Measurements from ENCODE around the gene CRIP3.

Gene CRIP3

GRCh38 chr6:43287717-43288679, 20.6 kb downstream of the CRIP3 start:
- Histone ChIP-seq H3K27me3 (ENCODE audit: low read length) (no peaks in the 10 kb centered on the region), H3K36me3 (ENCODE audit: low read length) (no peaks in the 10 kb centered on the region), H3K9me2 (replicated peaks; ENCODE audit: insufficient read depth, low read length) (no peaks in the 10 kb centered on the region), H3F3A (ENCODE audit: insufficient read depth) (no peaks in the 10 kb centered on the region), H4K20me1 (ENCODE audit: low read depth, low read length) (no peaks in the 10 kb centered on the region), H3K4me3 (ENCODE audit: insufficient read depth, low read length, poor library complexity, severe bottlenecking) (no peak overlapping the region), H3K79me2 (ENCODE audit: insufficient read depth, low read length) (no peaks in the 10 kb centered on the region), H3K27ac (ENCODE audit: low read depth, low read length) (no peak overlapping the region), H3K9ac (ENCODE audit: low read length) (no peak overlapping the region), H3K4me2 (ENCODE audit: low read depth, low read length, poor library complexity, severe bottlenecking) (no peak overlapping the region), H2AFZ (ENCODE audit: low read depth, low read length, severe bottlenecking) (no peak overlapping the region), H3K9me3 (ENCODE audit: insufficient read depth, low read length) (no peaks in the 10 kb centered on the region)
- no peak for TF ChIP-seq EZH2phosphoT487 (conservative IDR thresholded peaks at IDR 0.05; ENCODE audit: low read length)
- TF ChIP-seq, protein P1, sequence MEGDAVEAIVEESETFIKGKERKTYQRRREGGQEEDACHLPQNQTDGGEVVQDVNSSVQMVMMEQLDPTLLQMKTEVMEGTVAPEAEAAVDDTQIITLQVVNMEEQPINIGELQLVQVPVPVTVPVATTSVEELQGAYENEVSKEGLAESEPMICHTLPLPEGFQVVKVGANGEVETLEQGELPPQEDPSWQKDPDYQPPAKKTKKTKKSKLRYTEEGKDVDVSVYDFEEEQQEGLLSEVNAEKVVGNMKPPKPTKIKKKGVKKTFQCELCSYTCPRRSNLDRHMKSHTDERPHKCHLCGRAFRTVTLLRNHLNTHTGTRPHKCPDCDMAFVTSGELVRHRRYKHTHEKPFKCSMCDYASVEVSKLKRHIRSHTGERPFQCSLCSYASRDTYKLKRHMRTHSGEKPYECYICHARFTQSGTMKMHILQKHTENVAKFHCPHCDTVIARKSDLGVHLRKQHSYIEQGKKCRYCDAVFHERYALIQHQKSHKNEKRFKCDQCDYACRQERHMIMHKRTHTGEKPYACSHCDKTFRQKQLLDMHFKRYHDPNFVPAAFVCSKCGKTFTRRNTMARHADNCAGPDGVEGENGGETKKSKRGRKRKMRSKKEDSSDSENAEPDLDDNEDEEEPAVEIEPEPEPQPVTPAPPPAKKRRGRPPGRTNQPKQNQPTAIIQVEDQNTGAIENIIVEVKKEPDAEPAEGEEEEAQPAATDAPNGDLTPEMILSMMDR (IDR thresholded peaks at IDR 0.05; ENCODE audit: insufficient read depth, low read length, poor library complexity, severe bottlenecking), result no peak

DNA sequence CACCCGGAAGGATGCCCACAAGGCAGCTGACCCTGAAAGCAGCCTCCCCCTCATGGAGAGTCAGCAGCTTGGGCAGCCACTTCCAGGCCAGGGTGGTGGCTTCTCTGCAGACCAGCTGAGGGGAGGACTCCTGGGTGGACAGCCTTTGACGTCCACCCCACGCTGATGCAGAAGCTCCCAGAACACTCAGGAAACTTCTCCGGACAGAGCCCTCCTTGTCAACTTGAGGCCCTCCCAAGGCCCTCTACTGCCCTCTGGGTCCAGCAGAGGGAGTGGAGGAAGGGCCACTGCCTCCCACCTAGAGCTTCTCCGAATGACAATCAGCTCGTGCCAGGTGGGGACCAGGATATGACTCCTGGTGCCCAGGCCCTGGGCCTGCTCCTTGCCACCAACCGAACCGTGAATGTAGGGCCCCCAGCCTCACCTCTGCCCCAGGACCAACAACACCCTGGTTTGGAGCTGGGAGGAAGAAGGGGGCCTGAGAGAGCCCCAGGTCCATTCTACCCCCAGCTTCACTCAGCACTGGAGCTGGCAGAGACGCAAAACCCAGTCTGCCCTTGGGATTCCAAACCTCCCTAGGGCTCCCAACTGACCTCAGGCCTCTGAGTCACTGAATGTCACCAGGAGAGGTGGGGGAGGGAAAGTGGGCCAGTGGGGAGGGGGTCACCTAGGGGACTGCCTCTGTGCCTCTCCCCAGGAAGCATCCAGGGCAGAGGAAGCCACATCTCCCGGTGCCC, 21.5 kb downstream of the CRIP3 start:
- no peak for TF ChIP-seq EZH2phosphoT487 (conservative IDR thresholded peaks at IDR 0.05; ENCODE audit: low read length)

DNA sequence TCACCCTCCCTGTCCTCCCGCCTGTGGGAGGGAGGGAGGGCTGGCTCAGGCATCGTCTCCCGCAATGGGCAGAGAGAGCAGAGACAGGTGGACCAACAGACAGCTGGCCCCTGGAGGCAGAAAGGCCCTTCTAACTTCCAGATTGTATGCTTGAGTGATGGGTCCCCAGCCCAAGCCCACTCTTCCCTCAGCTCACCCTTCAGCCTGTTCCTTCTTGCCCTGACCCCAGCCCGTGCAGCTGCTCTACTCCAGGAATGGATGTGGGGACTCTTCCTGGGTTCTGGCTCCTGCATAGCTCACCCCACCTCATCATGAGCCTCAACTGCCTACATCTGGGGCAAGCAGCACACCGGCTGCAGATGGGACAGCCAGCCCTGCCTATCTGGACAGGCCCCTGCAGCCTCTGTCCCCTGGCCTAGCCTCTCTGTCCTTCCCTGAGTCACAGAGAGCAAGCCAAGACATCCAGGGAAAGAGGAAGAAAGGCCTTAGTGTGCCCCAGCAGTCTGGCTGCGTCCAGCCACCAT, 22.1 kb downstream of the CRIP3 start:
- Histone ChIP-seq H3K9me2 (replicated peaks; ENCODE audit: insufficient read depth, low read length) (no peaks in the 10 kb centered on the region), H3K9me3 (ENCODE audit: insufficient read depth, low read length) (no peaks in the 10 kb centered on the region), H3K27ac (ENCODE audit: low read depth, low read length) (no peak overlapping the region), H3K4me3 (ENCODE audit: insufficient read depth, low read length, poor library complexity, severe bottlenecking) (no peak overlapping the region), H3F3A (ENCODE audit: insufficient read depth) (no peaks in the 10 kb centered on the region), H3K4me2 (ENCODE audit: low read depth, low read length, poor library complexity, severe bottlenecking) (no peak overlapping the region), H3K9ac (ENCODE audit: low read length) (no peak overlapping the region), H4K20me1 (ENCODE audit: low read depth, low read length) (no peaks in the 10 kb centered on the region), H3K27me3 (ENCODE audit: low read length) (no peaks in the 10 kb centered on the region), H2AFZ (ENCODE audit: low read depth, low read length, severe bottlenecking) (no peak overlapping the region), H3K36me3 (ENCODE audit: low read length) (no peaks in the 10 kb centered on the region), H3K79me2 (ENCODE audit: insufficient read depth, low read length) (no peaks in the 10 kb centered on the region)
- TF ChIP-seq, protein P1 (IDR thresholded peaks at IDR 0.05; ENCODE audit: insufficient read depth, low read length, poor library complexity, severe bottlenecking), result no peak
- TF ChIP-seq EZH2phosphoT487 (conservative IDR thresholded peaks at IDR 0.05; ENCODE audit: low read length), result no peak

More for the DNA sequence above, 21.5 kb downstream of the CRIP3 start:
- Histone ChIP-seq H3K79me2 (ENCODE audit: insufficient read depth, low read length) (no peaks in the 10 kb centered on the region), H3F3A (ENCODE audit: insufficient read depth) (no peaks in the 10 kb centered on the region), H3K27ac (ENCODE audit: low read depth, low read length) (no peak overlapping the region), H2AFZ (ENCODE audit: low read depth, low read length, severe bottlenecking) (no peak overlapping the region), H4K20me1 (ENCODE audit: low read depth, low read length) (no peaks in the 10 kb centered on the region), H3K9me2 (replicated peaks; ENCODE audit: insufficient read depth, low read length) (no peaks in the 10 kb centered on the region), H3K27me3 (ENCODE audit: low read length) (no peaks in the 10 kb centered on the region), H3K9ac (ENCODE audit: low read length) (no peak overlapping the region), H3K9me3 (ENCODE audit: insufficient read depth, low read length) (no peaks in the 10 kb centered on the region), H3K36me3 (ENCODE audit: low read length) (no peaks in the 10 kb centered on the region), H3K4me3 (ENCODE audit: insufficient read depth, low read length, poor library complexity, severe bottlenecking) (no peak overlapping the region), H3K4me2 (ENCODE audit: low read depth, low read length, poor library complexity, severe bottlenecking) (no peak overlapping the region)

Measured in SU-DHL-6 (cell line).